Skeletal muscle cell (primary cell): ENCODE data around the gene NLRP11.
"Not testable (repeated sequence)": the region's sequence is repeated elsewhere in the genome, so short reads cannot be mapped to it uniquely, and the experiment has no call there.

Experiments used
- DNase-seq: peaks from one replicate; pipeline ENCODE4 v3.0.0-alpha.2; 2010; ENCODE audit warnings: low read depth
- H3K4me3 ChIP-seq: 2 replicates; pipeline ENCODE4 v1.5.1; 2011; ENCODE audit warnings: low read depth, mild to moderate bottlenecking, control low read depth, low read length, moderate library complexity

Gene NLRP11

DNA sequence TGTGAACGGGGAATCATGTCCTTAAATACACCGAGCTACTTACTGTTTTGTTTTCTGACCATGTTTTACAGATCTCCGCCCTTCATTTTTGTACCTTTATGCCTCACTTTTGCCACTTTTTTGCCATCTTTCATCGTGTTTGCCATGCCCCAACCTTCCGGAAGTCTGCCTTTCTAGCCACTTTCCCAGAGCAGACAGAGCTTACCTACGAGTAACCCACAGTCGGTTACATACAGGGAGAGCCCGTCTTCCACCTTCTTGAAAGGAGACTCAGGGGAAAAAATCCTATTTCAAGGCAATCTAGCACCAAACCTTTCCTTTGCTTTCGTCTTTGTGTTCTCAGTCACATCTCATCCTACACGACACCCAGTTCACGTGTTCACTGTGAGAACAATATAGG lies 36.8 kb downstream of the NLRP11 start:
- DNase-seq = no peak
- H3K4me3 ChIP-seq = no peak overlapping the region

DNA sequence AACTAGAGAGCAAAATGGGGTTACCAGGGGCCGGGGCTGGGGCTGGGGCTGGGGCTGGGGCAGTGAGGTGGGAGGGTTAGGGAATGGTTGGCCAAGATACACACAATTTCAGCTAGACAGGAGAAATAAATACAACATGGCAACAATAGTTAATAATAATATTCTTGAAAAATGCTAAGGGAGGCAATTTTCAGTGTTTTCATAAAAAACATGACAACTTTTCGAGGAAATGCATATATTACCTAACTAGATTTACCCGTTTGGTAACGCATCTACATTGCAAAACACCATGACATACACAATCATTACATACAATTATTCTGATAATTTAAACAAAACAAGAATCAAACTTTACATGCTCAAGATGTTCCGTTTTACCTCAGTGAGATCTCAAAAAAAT lies 50.7 kb downstream of the NLRP11 start:
- DNase-seq = no peak
- H3K4me3 ChIP-seq = no peak overlapping the region

GRCh38 chr19:55778331-55778730 lies 53.5 kb downstream of the NLRP11 start:
- no peak for DNase-seq
- H3K4me3 ChIP-seq = no peak overlapping the region

DNA sequence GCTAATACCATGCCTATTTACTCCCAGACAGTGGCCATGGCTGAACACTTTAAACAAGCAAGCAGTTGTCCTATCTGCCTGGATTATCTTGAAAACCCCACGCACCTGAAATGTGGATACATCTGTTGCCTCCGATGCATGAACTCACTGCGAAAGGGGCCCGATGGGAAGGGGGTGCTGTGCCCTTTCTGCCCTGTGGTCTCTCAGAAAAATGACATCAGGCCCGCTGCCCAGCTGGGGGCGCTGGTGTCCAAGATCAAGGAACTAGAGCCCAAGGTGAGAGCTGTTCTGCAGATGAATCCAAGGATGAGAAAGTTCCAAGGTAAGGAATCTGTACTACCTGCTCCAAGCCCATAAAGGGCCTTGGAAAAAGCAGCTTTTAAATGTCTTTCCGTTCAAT lies 54.3 kb downstream of the NLRP11 start:
- DNase-seq = no peak
- no peak overlapping the region for H3K4me3 ChIP-seq

DNA sequence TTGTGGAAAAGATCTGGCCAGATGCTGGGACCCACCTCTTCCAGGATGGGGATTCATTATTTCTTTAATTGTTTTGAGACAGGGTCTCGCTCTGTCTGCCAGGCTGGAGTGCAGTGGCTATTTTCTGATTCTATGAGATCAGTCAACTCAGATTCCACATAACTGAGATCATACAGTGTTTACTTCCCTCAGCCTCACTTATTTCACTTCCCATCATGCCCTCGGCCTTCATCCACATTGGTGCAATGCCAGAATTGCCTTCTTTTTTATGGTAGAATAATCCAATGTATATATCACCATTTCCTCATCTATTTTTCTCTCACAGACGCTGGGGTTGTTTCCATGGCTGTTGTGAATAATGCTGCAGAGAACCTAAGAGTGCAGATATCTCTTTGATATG lies 62.2 kb downstream of the NLRP11 start:
- DNase-seq, H3K4me3 ChIP-seq: not testable (repeated sequence)

DNA sequence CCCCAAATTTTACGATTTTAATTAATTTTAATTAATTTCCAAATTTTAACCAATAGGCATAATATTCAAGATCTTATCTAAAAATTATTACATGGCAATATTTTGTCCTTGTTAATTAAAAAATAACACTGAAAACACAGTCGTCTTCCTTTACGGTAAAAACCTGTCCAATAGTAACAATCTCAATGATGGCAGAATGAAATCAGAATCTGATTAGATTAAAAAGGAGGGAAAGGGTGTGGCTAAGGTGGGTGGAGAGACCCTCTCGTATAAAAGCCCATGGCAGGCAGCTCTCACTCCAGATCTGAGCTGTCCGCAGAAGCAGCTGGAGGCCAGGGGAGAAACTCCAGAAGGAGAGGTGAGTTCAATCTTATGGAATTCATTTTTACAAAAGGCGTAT lies 63.0 kb downstream of the NLRP11 start, which contains the start of gene RFPL4AL1:
RFPL4AL1 (plus strand) TSS at position 301 of the 400 bp plus-strand sequence. CDS start 2,687 bp downstream, outside the sequence.
- DNase-seq = not testable (repeated sequence)

GRCh38 chr19:55766466-55766865 lies 65.3 kb downstream of the NLRP11 start:
- H3K4me3 ChIP-seq = no peak overlapping the region
- DNase-seq = no peak

More for the DNA sequence above, 63.0 kb downstream of the NLRP11 start, which contains the start of gene RFPL4AL1:
- H3K4me3 ChIP-seq = not testable (repeated sequence)

- not testable (repeated sequence) for H3K4me3 ChIP-seq, DNase-seq
Measured at GRCh38 chr19:55758797-55759196, 73.0 kb downstream of the NLRP11 start, which contains the start of gene RFPL4A. Gene RFPL4A, plus strand, starts transcription at chr19:55759097. Its CDS starts 2,704 bp downstream, at chr19:55761801.

GRCh38 chr19:55756808-55757207 lies 75.0 kb downstream of the NLRP11 start:
- not testable (repeated sequence) for H3K4me3 ChIP-seq, DNase-seq

DNA sequence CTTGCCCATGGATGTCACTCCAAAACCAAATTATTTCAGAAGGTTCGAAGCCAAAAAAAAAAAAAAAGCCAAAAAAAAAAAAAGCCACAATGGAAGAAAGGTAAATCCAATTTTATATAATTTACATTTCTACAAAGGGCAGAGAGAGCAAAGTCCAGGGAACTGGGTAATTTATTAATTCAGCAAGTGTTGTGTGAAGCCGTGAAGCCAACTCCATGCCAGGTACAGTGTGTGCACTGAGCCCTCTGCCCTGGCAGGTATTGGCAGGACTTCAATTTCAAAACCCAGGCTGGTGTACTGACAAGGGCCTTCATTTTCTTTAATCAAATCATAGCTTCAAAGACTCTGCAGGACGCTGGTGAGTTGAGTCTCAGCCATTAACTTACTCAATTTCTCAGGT lies 78.4 kb downstream of the NLRP11 start:
- H3K4me3 ChIP-seq = no peak overlapping the region
- no peak for DNase-seq

DNA sequence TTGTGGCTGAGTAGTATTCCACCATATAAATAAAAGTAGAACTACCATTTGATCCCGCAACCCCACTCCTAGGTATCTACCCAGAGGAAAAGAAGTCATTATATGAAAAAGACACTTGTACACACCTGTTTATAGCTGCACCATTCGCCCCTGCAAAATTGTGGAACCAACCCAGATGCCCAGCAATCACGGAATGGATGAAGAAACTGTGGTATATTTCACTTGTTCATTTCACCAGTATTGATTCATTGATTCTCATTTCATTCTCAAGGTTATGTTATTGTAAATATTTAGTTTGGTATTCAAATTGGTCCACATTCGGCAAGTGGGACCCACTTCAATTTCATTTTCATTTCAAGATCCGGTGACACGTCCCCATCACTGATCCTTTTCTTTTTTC lies 81.1 kb downstream of the NLRP11 start:
- no peak overlapping the region for H3K4me3 ChIP-seq
- DNase-seq = no peak

- H3K4me3 ChIP-seq = no peak within 1 kb of the TSS
- DNase-seq = no peak
Measured at GRCh38 chr19:55738302-55738701, 93.5 kb downstream of the NLRP11 start, which contains the start of gene NLRP9. Gene NLRP9, minus strand, starts transcription at chr19:55738402. Its CDS starts 28 bp downstream, at chr19:55738374.
